Measurements from ENCODE around the gene SPATS2L.

DNA sequence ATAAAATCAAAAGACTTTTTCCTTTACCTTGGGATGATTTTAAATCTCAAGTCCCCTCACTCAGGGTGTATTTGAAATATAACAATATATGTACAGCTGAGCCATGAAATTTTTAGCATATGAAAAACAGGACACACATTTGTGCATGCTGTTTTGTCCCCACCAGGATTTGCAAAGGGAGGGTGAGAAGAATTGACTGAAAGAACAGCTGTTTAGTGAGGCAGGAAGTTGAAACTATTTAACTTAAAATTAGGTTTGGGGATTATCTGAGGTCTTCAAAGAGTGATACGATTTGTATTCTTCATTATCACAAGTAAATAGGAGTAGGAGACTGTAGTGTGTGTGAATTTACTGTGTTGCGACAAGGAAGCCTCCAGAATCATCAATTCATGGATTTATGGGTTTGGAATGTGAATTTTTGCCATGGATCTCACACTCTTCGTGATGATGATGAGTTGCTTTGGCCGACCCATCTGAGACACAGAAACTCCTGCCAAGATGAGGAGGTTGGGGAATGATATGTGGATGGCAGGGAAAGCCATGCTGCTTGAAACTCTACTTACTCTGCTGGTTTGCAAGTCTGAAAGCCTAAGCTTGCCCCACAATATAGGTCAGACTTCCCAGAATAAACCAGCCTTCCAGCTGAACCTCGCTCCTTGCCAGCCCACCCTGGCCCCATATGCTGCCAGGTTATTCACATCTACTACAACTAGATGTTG, 31.0 kb upstream of the SPATS2L start:
- TF ChIP-seq, protein P1, sequence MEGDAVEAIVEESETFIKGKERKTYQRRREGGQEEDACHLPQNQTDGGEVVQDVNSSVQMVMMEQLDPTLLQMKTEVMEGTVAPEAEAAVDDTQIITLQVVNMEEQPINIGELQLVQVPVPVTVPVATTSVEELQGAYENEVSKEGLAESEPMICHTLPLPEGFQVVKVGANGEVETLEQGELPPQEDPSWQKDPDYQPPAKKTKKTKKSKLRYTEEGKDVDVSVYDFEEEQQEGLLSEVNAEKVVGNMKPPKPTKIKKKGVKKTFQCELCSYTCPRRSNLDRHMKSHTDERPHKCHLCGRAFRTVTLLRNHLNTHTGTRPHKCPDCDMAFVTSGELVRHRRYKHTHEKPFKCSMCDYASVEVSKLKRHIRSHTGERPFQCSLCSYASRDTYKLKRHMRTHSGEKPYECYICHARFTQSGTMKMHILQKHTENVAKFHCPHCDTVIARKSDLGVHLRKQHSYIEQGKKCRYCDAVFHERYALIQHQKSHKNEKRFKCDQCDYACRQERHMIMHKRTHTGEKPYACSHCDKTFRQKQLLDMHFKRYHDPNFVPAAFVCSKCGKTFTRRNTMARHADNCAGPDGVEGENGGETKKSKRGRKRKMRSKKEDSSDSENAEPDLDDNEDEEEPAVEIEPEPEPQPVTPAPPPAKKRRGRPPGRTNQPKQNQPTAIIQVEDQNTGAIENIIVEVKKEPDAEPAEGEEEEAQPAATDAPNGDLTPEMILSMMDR (IDR thresholded peaks at IDR 0.05; ENCODE audit: poor library complexity): no peak
- TF ChIP-seq EZH2 (IDR thresholded peaks at IDR 0.05; ENCODE audit: borderline replicate concordance): no peak
